Measurements from ENCODE around the gene MKKS. TPM values are rescaled to one million over a fixed set of nuclear protein-coding genes. Genes with fewer than 3 reads are reported as not detected.

The MKKS gene
- total RNA-seq, 1 donor from 2014 or later = 11.8 TPM

- H3K4me1 Mint-ChIP-seq = peaks cover 7% of the 10 kb centered on the region
- no peak overlapping the region for H3K27ac Mint-ChIP-seq
- TF ChIP-seq CTCF (IDR thresholded peaks at IDR 0.05; ENCODE audit: unreplicated experiment) = no peak
- no peak for DNase-seq (ENCODE audit: low spot score in 2 of 2, unreplicated experiment in 2 of 2)
- H3K36me3 Mint-ChIP-seq = no peaks in the 10 kb centered on the region
- no peaks in the 10 kb centered on the region for H3K27me3 Mint-ChIP-seq (ENCODE audit: low read depth)
- no peak overlapping the region for H3K4me3 Mint-ChIP-seq
- no peaks in the 10 kb centered on the region for H3K9me3 Mint-ChIP-seq
Measured at GRCh38 chr20:10476319-10476724, 42.3 kb upstream of the MKKS start.

GRCh38 chr20:10475225-10475624 is 41.2 kb upstream of the MKKS start:
- Mint-ChIP-seq H3K9me3 (no peaks in the 10 kb centered on the region), H3K4me1 (peaks cover 7% of the 10 kb centered on the region), H3K27ac (no peak overlapping the region), H3K36me3 (no peaks in the 10 kb centered on the region), H3K4me3 (no peak overlapping the region), H3K27me3 (ENCODE audit: low read depth) (no peaks in the 10 kb centered on the region)
- no peak for TF ChIP-seq CTCF (IDR thresholded peaks at IDR 0.05; ENCODE audit: unreplicated experiment)
- no peak for DNase-seq (ENCODE audit: low spot score in 2 of 2, unreplicated experiment in 2 of 2)

- no peak for DNase-seq (ENCODE audit: low spot score in 2 of 2, unreplicated experiment in 2 of 2)
- no peak overlapping the region for H3K4me3 Mint-ChIP-seq
- peaks cover 13% of the 10 kb centered on the region for H3K4me1 Mint-ChIP-seq
- TF ChIP-seq CTCF (IDR thresholded peaks at IDR 0.05; ENCODE audit: unreplicated experiment) = no peak
- no peaks in the 10 kb centered on the region for H3K36me3 Mint-ChIP-seq
- no peaks in the 10 kb centered on the region for H3K27me3 Mint-ChIP-seq (ENCODE audit: low read depth)
- no peaks in the 10 kb centered on the region for H3K9me3 Mint-ChIP-seq
- H3K27ac Mint-ChIP-seq = no peak overlapping the region
Measured at GRCh38 chr20:10474606-10475184, 40.7 kb upstream of the MKKS start.

- H3K27ac Mint-ChIP-seq = peak overlapping the region; percentile 56
- H3K4me1 Mint-ChIP-seq = peaks cover 23% of the 10 kb centered on the region
- no peak overlapping the region for H3K4me3 Mint-ChIP-seq
- H3K36me3 Mint-ChIP-seq = no peaks in the 10 kb centered on the region
- no peak for DNase-seq (ENCODE audit: low spot score in 2 of 2, unreplicated experiment in 2 of 2)
- no peaks in the 10 kb centered on the region for H3K27me3 Mint-ChIP-seq (ENCODE audit: low read depth)
- H3K9me3 Mint-ChIP-seq = no peaks in the 10 kb centered on the region
- no peak for TF ChIP-seq CTCF (IDR thresholded peaks at IDR 0.05; ENCODE audit: unreplicated experiment)
Measured at GRCh38 chr20:10472871-10473270, 38.8 kb upstream of the MKKS start.

GRCh38 chr20:10470276-10470675 is 36.3 kb upstream of the MKKS start:
- Mint-ChIP-seq H3K4me1 (peaks cover 46% of the 10 kb centered on the region), H3K4me3 (no peak overlapping the region), H3K36me3 (no peaks in the 10 kb centered on the region), H3K27me3 (ENCODE audit: low read depth) (no peaks in the 10 kb centered on the region), H3K9me3 (no peaks in the 10 kb centered on the region), H3K27ac (peak overlapping the region; percentile 14)
- no peak for TF ChIP-seq CTCF (IDR thresholded peaks at IDR 0.05; ENCODE audit: unreplicated experiment)
- DNase-seq (ENCODE audit: low spot score in 2 of 2, unreplicated experiment in 2 of 2) = no peak

GRCh38 chr20:10469599-10469998 is 35.6 kb upstream of the MKKS start:
- H3K27ac Mint-ChIP-seq = peak overlapping the region; percentile 14
- H3K36me3 Mint-ChIP-seq = peaks cover 2% of the 10 kb centered on the region
- H3K27me3 Mint-ChIP-seq (ENCODE audit: low read depth) = no peaks in the 10 kb centered on the region
- TF ChIP-seq CTCF (IDR thresholded peaks at IDR 0.05; ENCODE audit: unreplicated experiment) = peak; percentile 47
- H3K4me1 Mint-ChIP-seq = peaks cover 46% of the 10 kb centered on the region
- no peaks in the 10 kb centered on the region for H3K9me3 Mint-ChIP-seq
- H3K4me3 Mint-ChIP-seq = no peak overlapping the region
- DNase-seq (ENCODE audit: low spot score in 2 of 2, unreplicated experiment in 2 of 2) = no peak
